ENCODE results near the gene C6orf136. TPM values are rescaled to one million over a fixed set of nuclear protein-coding genes. Genes with fewer than 3 reads are reported as not detected.

The C6orf136 gene
- total and polyA plus RNA-seq, 4 donors = 2.0 to 12.0 (median 9.8) TPM

DNA sequence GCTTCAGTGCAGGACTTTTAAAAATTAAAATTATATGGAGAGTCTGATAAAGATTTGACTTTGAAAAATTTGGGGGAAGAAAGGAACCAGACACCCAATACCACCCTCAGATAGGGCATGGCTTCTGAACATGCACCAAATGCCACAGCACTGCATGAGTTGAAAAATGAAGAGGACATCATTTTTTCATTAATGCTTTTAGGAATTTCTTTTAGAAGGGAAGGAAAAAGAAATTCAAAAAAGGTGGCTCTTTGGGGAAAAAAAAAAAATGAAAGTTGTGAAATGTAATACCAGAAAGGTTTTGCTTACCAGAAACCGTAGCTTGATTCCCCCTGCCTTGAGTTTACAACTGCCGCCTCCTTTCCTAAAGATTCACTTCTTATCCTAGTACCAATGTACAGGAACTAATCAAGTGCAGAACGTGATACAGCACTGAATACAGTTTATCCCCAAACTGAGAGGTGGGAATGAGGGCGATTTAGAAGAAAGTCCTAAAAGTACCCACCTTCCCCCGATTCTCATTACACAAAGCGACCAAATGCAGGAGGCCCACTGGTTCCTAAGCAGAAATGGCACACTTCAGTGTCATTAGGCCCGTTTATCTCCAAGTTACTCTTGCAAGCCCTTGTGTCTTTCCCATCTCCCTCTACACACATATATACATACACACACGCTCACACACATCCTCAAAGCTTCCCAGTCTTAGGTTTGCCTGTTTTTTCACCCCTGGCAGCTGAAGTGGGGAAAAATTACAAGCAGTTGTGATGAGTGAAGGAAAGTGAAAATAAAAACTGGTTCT lies 32.7 kb upstream of the C6orf136 start:
- 38% methylated on average over 8 of the region's 8 CpGs for WGBS
- H3K9me3 ChIP-seq (ENCODE audit: control insufficient read depth in 4 of 4, low read length in 3 of 4) = no peaks in the 10 kb centered on the region
- peaks cover 2 to 23% (median 14%) of the 10 kb centered on the region in 4 donors for H3K4me1 ChIP-seq (ENCODE audit: control insufficient read depth in 4 of 4, insufficient read depth in 4 of 4, low read length in 3 of 4)
- peaks cover 3 to 10% (median 6%) of the 10 kb centered on the region in 4 donors for H3K36me3 ChIP-seq (ENCODE audit: control insufficient read depth in 4 of 4, insufficient read depth in 3 of 4, low read depth in 1 of 4, low read length in 3 of 4)
- peak overlapping the region in 2 of 3 donors; percentile 90 to 96 for H3K4me3 ChIP-seq (ENCODE audit: low read depth in 1 of 3, low read length in 3 of 3)
- peak overlapping the region; percentile 56 to 100 for H3K9ac ChIP-seq (ENCODE audit: low read depth in 1 of 2, low read length in 2 of 2)
- DNase-seq (ENCODE audit: low spot score) = no peak
- H3K27ac ChIP-seq (ENCODE audit: low read depth in 1 of 2, low read length in 2 of 2) = peak overlapping the region; percentile 83 to 92
- TF ChIP-seq EGR1 (IDR thresholded peaks at IDR 0.05; ENCODE audit: low read depth in 2 of 2) = peak in 1 of 2 donors; percentile 25
- TF ChIP-seq RAD21 (IDR thresholded peaks at IDR 0.05) = no peak
- no peak for TF ChIP-seq HNF4A (conservative IDR thresholded peaks at IDR 0.05)
- TF ChIP-seq SP1 (IDR thresholded peaks at IDR 0.05) = peak; percentile 9
- TF ChIP-seq, protein P1, sequence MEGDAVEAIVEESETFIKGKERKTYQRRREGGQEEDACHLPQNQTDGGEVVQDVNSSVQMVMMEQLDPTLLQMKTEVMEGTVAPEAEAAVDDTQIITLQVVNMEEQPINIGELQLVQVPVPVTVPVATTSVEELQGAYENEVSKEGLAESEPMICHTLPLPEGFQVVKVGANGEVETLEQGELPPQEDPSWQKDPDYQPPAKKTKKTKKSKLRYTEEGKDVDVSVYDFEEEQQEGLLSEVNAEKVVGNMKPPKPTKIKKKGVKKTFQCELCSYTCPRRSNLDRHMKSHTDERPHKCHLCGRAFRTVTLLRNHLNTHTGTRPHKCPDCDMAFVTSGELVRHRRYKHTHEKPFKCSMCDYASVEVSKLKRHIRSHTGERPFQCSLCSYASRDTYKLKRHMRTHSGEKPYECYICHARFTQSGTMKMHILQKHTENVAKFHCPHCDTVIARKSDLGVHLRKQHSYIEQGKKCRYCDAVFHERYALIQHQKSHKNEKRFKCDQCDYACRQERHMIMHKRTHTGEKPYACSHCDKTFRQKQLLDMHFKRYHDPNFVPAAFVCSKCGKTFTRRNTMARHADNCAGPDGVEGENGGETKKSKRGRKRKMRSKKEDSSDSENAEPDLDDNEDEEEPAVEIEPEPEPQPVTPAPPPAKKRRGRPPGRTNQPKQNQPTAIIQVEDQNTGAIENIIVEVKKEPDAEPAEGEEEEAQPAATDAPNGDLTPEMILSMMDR (IDR thresholded peaks at IDR 0.05; ENCODE audit: low read depth, low read length, missing input control) = no peak
- no peaks in the 10 kb centered on the region for H3K27me3 ChIP-seq (ENCODE audit: control insufficient read depth in 4 of 4, insufficient read depth in 4 of 4, low read length in 3 of 4)

DNA sequence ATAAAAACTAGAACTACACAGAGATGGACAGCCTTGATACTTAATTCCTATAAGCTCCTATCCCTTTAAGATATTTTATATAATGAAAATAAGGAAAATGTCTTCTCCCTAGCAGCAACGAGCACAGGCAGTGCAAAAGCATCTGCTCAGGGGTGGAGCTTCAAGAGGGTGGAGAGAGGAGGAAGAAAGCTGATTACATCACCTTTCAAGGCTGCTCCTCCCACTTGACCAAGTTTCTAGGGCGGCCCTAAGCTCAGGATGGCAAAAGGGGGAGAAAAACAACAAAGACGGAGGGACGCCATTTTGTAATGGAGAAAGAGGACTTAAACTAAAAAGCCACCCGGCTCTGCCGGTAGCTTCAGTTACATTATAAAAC lies 32.1 kb upstream of the C6orf136 start:
- DNase-seq (ENCODE audit: low spot score) = peak; percentile 82
- peak overlapping the region; percentile 99 to 100 for H3K9ac ChIP-seq (ENCODE audit: low read depth in 1 of 2, low read length in 2 of 2)
- H3K27me3 ChIP-seq (ENCODE audit: control insufficient read depth in 4 of 4, insufficient read depth in 4 of 4, low read length in 3 of 4) = no peaks in the 10 kb centered on the region
- WGBS = under 1% methylated on average over 6 of the region's 6 CpGs
- peak; percentile 13 to 86 for TF ChIP-seq JUND (IDR thresholded peaks at IDR 0.05)
- peak in 1 of 2 donors; percentile 69 for TF ChIP-seq GABPA (IDR thresholded peaks at IDR 0.05 in 1 of 2, conservative IDR thresholded peaks at IDR 0.05 in 1 of 2)
- no peak for TF ChIP-seq NR2F2 (IDR thresholded peaks at IDR 0.05)
- no peak for TF ChIP-seq FOXA2 (IDR thresholded peaks at IDR 0.05)
- TF ChIP-seq, protein P2, sequence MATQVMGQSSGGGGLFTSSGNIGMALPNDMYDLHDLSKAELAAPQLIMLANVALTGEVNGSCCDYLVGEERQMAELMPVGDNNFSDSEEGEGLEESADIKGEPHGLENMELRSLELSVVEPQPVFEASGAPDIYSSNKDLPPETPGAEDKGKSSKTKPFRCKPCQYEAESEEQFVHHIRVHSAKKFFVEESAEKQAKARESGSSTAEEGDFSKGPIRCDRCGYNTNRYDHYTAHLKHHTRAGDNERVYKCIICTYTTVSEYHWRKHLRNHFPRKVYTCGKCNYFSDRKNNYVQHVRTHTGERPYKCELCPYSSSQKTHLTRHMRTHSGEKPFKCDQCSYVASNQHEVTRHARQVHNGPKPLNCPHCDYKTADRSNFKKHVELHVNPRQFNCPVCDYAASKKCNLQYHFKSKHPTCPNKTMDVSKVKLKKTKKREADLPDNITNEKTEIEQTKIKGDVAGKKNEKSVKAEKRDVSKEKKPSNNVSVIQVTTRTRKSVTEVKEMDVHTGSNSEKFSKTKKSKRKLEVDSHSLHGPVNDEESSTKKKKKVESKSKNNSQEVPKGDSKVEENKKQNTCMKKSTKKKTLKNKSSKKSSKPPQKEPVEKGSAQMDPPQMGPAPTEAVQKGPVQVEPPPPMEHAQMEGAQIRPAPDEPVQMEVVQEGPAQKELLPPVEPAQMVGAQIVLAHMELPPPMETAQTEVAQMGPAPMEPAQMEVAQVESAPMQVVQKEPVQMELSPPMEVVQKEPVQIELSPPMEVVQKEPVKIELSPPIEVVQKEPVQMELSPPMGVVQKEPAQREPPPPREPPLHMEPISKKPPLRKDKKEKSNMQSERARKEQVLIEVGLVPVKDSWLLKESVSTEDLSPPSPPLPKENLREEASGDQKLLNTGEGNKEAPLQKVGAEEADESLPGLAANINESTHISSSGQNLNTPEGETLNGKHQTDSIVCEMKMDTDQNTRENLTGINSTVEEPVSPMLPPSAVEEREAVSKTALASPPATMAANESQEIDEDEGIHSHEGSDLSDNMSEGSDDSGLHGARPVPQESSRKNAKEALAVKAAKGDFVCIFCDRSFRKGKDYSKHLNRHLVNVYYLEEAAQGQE (IDR thresholded peaks at IDR 0.05) = peak; percentile 73
- no peak for TF ChIP-seq HNF4G (IDR thresholded peaks at IDR 0.05)
- no peak for TF ChIP-seq FOXA1 (IDR thresholded peaks at IDR 0.05)
- TF ChIP-seq TAF1 (conservative IDR thresholded peaks at IDR 0.05) = peak; percentile 96
- peak in 1 of 2 donors; percentile 29 for TF ChIP-seq HNF4A (conservative IDR thresholded peaks at IDR 0.05)
- TF ChIP-seq SP1 (IDR thresholded peaks at IDR 0.05) = peak; percentile 28
- TF ChIP-seq, protein P3, sequence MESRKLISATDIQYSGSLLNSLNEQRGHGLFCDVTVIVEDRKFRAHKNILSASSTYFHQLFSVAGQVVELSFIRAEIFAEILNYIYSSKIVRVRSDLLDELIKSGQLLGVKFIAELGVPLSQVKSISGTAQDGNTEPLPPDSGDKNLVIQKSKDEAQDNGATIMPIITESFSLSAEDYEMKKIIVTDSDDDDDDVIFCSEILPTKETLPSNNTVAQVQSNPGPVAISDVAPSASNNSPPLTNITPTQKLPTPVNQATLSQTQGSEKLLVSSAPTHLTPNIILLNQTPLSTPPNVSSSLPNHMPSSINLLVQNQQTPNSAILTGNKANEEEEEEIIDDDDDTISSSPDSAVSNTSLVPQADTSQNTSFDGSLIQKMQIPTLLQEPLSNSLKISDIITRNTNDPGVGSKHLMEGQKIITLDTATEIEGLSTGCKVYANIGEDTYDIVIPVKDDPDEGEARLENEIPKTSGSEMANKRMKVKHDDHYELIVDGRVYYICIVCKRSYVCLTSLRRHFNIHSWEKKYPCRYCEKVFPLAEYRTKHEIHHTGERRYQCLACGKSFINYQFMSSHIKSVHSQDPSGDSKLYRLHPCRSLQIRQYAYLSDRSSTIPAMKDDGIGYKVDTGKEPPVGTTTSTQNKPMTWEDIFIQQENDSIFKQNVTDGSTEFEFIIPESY (IDR thresholded peaks at IDR 0.05) = no peak
- peak in 1 of 2 donors; percentile 30 for TF ChIP-seq RAD21 (IDR thresholded peaks at IDR 0.05)
- peak in 1 of 2 donors; percentile 27 for TF ChIP-seq EGR1 (IDR thresholded peaks at IDR 0.05; ENCODE audit: low read depth in 2 of 2)
- TF ChIP-seq, protein P1 (IDR thresholded peaks at IDR 0.05; ENCODE audit: low read depth, low read length, missing input control) = no peak
- TF ChIP-seq, protein P4, sequence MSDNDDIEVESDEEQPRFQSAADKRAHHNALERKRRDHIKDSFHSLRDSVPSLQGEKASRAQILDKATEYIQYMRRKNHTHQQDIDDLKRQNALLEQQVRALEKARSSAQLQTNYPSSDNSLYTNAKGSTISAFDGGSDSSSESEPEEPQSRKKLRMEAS (IDR thresholded peaks at IDR 0.05) = peak; percentile 54
- no peak for TF ChIP-seq RXRA (IDR thresholded peaks at IDR 0.05)
- peak; percentile 99 for TF ChIP-seq YY1 (IDR thresholded peaks at IDR 0.05)
- TF ChIP-seq, protein P5, sequence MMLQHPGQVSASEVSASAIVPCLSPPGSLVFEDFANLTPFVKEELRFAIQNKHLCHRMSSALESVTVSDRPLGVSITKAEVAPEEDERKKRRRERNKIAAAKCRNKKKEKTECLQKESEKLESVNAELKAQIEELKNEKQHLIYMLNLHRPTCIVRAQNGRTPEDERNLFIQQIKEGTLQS (IDR thresholded peaks at IDR 0.05) = peak; percentile 86
- H3K36me3 ChIP-seq (ENCODE audit: control insufficient read depth in 4 of 4, insufficient read depth in 3 of 4, low read depth in 1 of 4, low read length in 3 of 4) = peaks cover 3 to 10% (median 8%) of the 10 kb centered on the region in 4 donors
- no peaks in the 10 kb centered on the region for H3K9me3 ChIP-seq (ENCODE audit: control insufficient read depth in 4 of 4, low read length in 3 of 4)
- peaks cover 2 to 23% (median 14%) of the 10 kb centered on the region in 4 donors for H3K4me1 ChIP-seq (ENCODE audit: control insufficient read depth in 4 of 4, insufficient read depth in 4 of 4, low read length in 3 of 4)
- H3K27ac ChIP-seq (ENCODE audit: low read depth in 1 of 2, low read length in 2 of 2) = peak overlapping the region; percentile 83 to 92
- peak overlapping the region; percentile 14 to 96 (median 90) for H3K4me3 ChIP-seq (ENCODE audit: low read depth in 1 of 3, low read length in 3 of 3)
